T-cell (primary cell): ENCODE measurements around the gene SLC45A3. TPM values are rescaled to one million over a fixed set of nuclear protein-coding genes. Genes with fewer than 3 reads are reported as not detected.

ENCODE experiments used
- ATAC-seq, 4 experiments: fragments of 200-7000 bp in 3 of 4; fragments of 150-1000 bp in 1 of 4; cut with Tn5 transposase; replicated peaks in 1 of 4; 1 replicate in 3 of 4; 2 replicates in 1 of 4; pipeline ENCODE4 v1.10.0; 2021; ENCODE audit warnings: moderate library complexity in 3 of 4, mild to moderate bottlenecking in 2 of 4, moderate number of reproducible peaks in 1 of 4
- CTCF ChIA-PET, 2 donors: fragments of 300-600 bp; sonication (Branson Sonifier 250); formaldehyde crosslinking; loops; one replicate each; lab custom pipeline; 2022; ENCODE audit warnings: antibody characterized with exemption in 2 of 2; lab: Charles Lee
- POLR2A ChIA-PET, 2 donors: fragments of 300-600 bp; sonication (Branson Sonifier 250); formaldehyde crosslinking; loops; one replicate each; lab custom pipeline; 2022; ENCODE audit warnings: antibody characterized with exemption in 2 of 2; lab: Charles Lee
- DNase-seq, 35 experiments: peaks; one replicate each; pipeline versions ENCODE4 v3.0.0 to v3.0.0-alpha.2; 2013 to 2023
- H3K27ac ChIP-seq: one replicate; pipeline ENCODE4 v1.5.1; 2013; ENCODE audit warnings: low read length
- H3K27me3 ChIP-seq, 2 experiments: replicated peaks in 1 of 2; 1 replicate in 1 of 2; 2 replicates in 1 of 2; pipeline versions ENCODE4 v1.6.1 to v1.7.0; 2013; ENCODE audit warnings: low read length in 1 of 2, mixed read lengths in 1 of 2; ENCODE audit not compliant: control insufficient read depth in 2 of 2, insufficient read depth in 2 of 2; ENCODE audit errors: extremely low read depth in 1 of 2
- H3K36me3 ChIP-seq, 2 donors: 1 replicate in 1 of 2; 2 replicates in 1 of 2; pipeline versions ENCODE4 v1.6.1 to v1.7.0; 2013; ENCODE audit warnings: low read length in 1 of 2; ENCODE audit not compliant: control insufficient read depth in 2 of 2, insufficient read depth in 1 of 2; ENCODE audit errors: extremely low read depth in 1 of 2
- H3K4me1 ChIP-seq, 2 experiments: 1 replicate in 1 of 2; 2 replicates in 1 of 2; pipeline versions ENCODE4 v1.6.1 to v1.7.0; 2013; ENCODE audit warnings: low read length in 2 of 2, mixed read lengths in 1 of 2; ENCODE audit not compliant: insufficient read depth in 2 of 2, control insufficient read depth in 1 of 2; ENCODE audit errors: extremely low read depth in 1 of 2
- H3K4me3 ChIP-seq, 2 donors: 1 replicate in 1 of 2; 2 replicates in 1 of 2; pipeline versions ENCODE4 v1.5.1 to v1.7.0; 2013; ENCODE audit warnings: mild to moderate bottlenecking in 2 of 2, low read length in 1 of 2, moderate library complexity in 1 of 2; ENCODE audit not compliant: control insufficient read depth in 1 of 2; ENCODE audit errors: extremely low read depth in 1 of 2
- H3K9me3 ChIP-seq: 2 replicates; pipeline ENCODE4 v1.7.0; 2013
- H3K27ac Mint-ChIP-seq, 2 donors: one replicate each; pipeline ENCODE4 v1.8.0; 2020 to 2021; ENCODE audit warnings: mild to moderate bottlenecking in 2 of 2, mixed read lengths in 2 of 2
- H3K27me3 Mint-ChIP-seq, 2 donors: one replicate each; pipeline ENCODE4 v1.8.0; 2021 to 2022; ENCODE audit warnings: mixed read lengths in 2 of 2
- H3K36me3 Mint-ChIP-seq: one replicate; pipeline ENCODE4 v1.8.0; 2021; ENCODE audit warnings: mixed read lengths
- H3K4me1 Mint-ChIP-seq, 3 donors: one replicate each; pipeline ENCODE4 v1.8.0; 2020 to 2022; ENCODE audit warnings: mixed read lengths in 3 of 3, mild to moderate bottlenecking in 1 of 3
- H3K4me3 Mint-ChIP-seq, 3 donors: one replicate each; pipeline ENCODE4 v1.8.0; 2020 to 2022; ENCODE audit warnings: mild to moderate bottlenecking in 3 of 3, mixed read lengths in 3 of 3, moderate library complexity in 3 of 3
- H3K9me3 Mint-ChIP-seq, 3 donors: one replicate each; pipeline ENCODE4 v1.8.0; 2020 to 2022; ENCODE audit warnings: mixed read lengths in 3 of 3
- WGBS: methylation state at CpG from one replicate; pipeline ENCODE4 v1.1.5; 2013; ENCODE audit warnings: missing lambda C conversion rate; ENCODE audit not compliant: insufficient coverage; 5-methylcytosine and 5-hydroxymethylcytosine counted together
- total RNA-seq, 35 experiments: library from RNA in 6 of 35; stranded (reverse) in 6 of 35; fragments of 120-200 nt in 1 of 35; gene quantifications; one replicate each; pipeline versions ENCODE4 v1.2.1 to v1.2.4 and lab custom pipeline; 2013 to 2026

The SLC45A3 gene
- total RNA-seq, 5 donors from 2014 or later (not counting 1 experiment from before 2014, with no cell fraction given) = 0.35 to 2.1 (median 0.75) TPM

DNA sequence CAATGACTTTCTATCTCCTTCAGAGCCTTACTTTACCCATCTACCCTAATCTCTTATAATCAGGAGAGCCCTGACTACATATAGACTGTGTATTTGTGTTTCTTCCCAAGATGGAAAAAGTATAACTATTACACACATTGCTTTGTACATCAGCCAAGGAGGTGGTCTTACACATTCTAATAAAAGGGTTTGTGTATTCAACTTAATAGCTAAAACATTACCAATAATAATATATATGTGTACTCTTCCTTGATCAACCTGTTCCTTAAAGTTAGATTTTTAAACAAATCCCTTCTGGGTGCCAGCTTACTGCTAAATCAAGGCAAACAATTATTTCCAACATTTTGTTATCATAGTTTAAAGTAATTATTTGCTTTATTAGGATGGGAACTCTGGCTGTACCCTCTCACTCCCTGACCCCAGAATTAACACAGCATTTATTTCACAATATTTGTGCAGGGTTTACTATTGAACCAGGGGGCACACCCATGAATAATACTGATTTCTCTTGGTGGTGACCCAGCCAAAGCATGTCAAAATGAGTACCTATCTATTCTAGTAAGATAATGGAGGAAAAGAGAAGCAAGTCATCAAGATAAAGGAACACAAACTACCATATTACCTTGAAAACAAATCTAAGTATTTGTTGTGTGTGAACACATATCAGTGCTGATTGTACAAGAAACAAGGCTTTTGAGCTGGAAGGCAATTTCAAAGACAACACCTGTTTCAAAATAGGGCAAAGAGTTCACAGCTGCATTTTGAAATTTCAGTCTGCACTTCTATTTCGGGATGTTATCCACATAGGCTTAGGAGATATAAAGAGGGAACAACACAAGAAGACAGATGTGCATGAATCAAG, 30.1 kb upstream of the SLC45A3 start:
- Mint-ChIP-seq H3K36me3 (peaks cover 15% of the 10 kb centered on the region), H3K4me1 (peaks cover 5 to 17% (median 14%) of the 10 kb centered on the region in 3 donors), H3K9me3 (no peaks in the 10 kb centered on the region), H3K4me3 (no peak overlapping the region), H3K27ac (no peak overlapping the region), H3K27me3 (no peaks in the 10 kb centered on the region)
- Histone ChIP-seq H3K27ac (no peak overlapping the region), H3K4me1 (no peaks in the 10 kb centered on the region), H3K4me3 (no peak overlapping the region), H3K27me3 (no peaks in the 10 kb centered on the region), H3K9me3 (no peaks in the 10 kb centered on the region), H3K36me3 (peaks cover 0 to 15% of the 10 kb centered on the region in 2 donors)
- POLR2A ChIA-PET = interaction anchor here in 1 of 2 donors (1.0 to 1.3 kb wide), 2 partner anchors 38 to 39 kb away, joined by 3 read pairs; no protein-coding TSS in a partner anchor
- no peak for DNase-seq
- no CpG with 5 or more reads among the region's 1 CpG for WGBS
- no peak for ATAC-seq
- CTCF ChIA-PET = interaction anchor here (0.6 to 6.5 kb wide), 10 partner anchors 12 to 119 kb away, joined by 3 to 83 read pairs (median 9); no protein-coding TSS in a partner anchor

- DNase-seq (no peak), ATAC-seq (no peak)
- peaks cover 0 to 12% of the 10 kb centered on the region in 2 donors for H3K36me3 ChIP-seq
- H3K4me3 Mint-ChIP-seq = no peak overlapping the region
- no peak overlapping the region for H3K4me3 ChIP-seq
- no peaks in the 10 kb centered on the region for H3K9me3 ChIP-seq
- no peak overlapping the region for H3K27ac ChIP-seq
- CTCF ChIA-PET = interaction anchor here (0.5 to 6.5 kb wide), 9 partner anchors 12 to 119 kb away, joined by 3 to 83 read pairs (median 6); no protein-coding TSS in a partner anchor
- WGBS = no CpG with 5 or more reads among the region's 2 CpGs
- POLR2A ChIA-PET = interaction anchor here in 1 of 2 donors (0.6 kb wide), 1 partner anchor 726 kb away, joined by 3 read pairs; no protein-coding TSS in a partner anchor
- no peaks in the 10 kb centered on the region for H3K4me1 ChIP-seq
- H3K27me3 Mint-ChIP-seq = no peaks in the 10 kb centered on the region
- no peaks in the 10 kb centered on the region for H3K9me3 Mint-ChIP-seq
- peaks cover 10 to 22% (median 15%) of the 10 kb centered on the region in 3 donors for H3K4me1 Mint-ChIP-seq
- no peak overlapping the region for H3K27ac Mint-ChIP-seq
- H3K27me3 ChIP-seq = no peaks in the 10 kb centered on the region
- peaks cover 17% of the 10 kb centered on the region for H3K36me3 Mint-ChIP-seq
Observed at GRCh38 chr1:205709640-205710039, 29.3 kb upstream of the SLC45A3 start.

- POLR2A ChIA-PET = interaction anchor here in 1 of 2 donors (0.6 kb wide), 1 partner anchor 727 kb away, joined by 3 read pairs; no protein-coding TSS in a partner anchor
- Histone ChIP-seq H3K36me3 (peaks cover 0 to 16% of the 10 kb centered on the region in 2 donors), H3K27me3 (no peaks in the 10 kb centered on the region), H3K9me3 (no peaks in the 10 kb centered on the region), H3K4me1 (no peaks in the 10 kb centered on the region), H3K4me3 (no peak overlapping the region), H3K27ac (no peak overlapping the region)
- CTCF ChIA-PET = interaction anchor here (0.6 to 6.5 kb wide), 6 partner anchors 50 to 171 kb away, joined by 3 to 83 read pairs (median 8); no protein-coding TSS in a partner anchor
- no peak for ATAC-seq
- no peak for DNase-seq
- H3K4me3 Mint-ChIP-seq = no peak overlapping the region
- no CpG with 5 or more reads among the region's 4 CpGs for WGBS
- H3K27ac Mint-ChIP-seq = no peak overlapping the region
- H3K27me3 Mint-ChIP-seq = no peaks in the 10 kb centered on the region
- H3K4me1 Mint-ChIP-seq = peaks cover 11 to 23% (median 15%) of the 10 kb centered on the region in 3 donors
- H3K9me3 Mint-ChIP-seq = no peaks in the 10 kb centered on the region
- peaks cover 19% of the 10 kb centered on the region for H3K36me3 Mint-ChIP-seq
Observed at GRCh38 chr1:205709059-205709398, 28.7 kb upstream of the SLC45A3 start.

DNA sequence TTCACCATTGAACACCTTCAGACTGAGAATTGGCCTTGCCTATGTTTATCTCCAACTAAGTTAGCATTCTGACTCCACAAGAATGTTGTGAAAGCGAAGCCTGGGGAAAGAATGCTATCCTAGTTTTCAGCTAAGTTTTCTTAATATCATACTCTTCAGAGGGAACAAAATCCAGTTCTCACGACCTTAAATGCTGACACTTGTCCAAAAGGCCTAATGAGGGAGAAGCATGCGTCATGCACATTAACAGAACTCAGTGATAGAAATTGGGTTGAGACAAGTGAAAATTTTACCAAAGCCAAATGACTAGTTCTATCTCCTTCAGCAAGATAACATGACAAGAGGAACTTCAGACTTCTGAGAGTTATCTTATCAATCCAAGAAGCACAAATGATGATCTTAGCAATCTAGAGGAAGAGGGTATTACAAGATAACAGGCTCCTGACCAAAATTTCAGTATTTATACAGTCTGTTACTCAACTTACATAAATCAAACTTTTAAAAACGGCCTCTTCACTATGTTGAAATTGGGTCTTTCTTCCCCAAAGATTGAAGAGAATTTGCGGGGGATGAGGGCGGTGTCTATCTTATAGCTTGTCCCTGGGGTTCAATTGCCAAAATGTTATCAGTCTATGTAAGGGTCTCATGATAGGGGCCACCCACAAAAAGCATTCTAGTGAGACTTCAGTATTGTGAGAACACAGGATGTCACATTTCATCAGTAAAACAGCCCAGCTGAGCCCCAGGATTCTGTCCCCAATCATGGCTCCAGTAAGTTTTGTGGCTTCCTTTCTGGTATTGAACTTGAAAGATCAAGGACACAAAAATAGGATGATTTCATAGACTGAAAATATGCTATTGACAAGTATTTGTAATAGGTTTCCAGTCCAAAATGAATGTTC, 26.5 kb upstream of the SLC45A3 start:
- Mint-ChIP-seq H3K4me3 (no peak overlapping the region), H3K4me1 (peaks cover 14 to 23% (median 18%) of the 10 kb centered on the region in 3 donors), H3K36me3 (peaks cover 23% of the 10 kb centered on the region), H3K27me3 (no peaks in the 10 kb centered on the region), H3K27ac (no peak overlapping the region), H3K9me3 (no peaks in the 10 kb centered on the region)
- ChIA-PET CTCF (interaction anchor here in 1 of 2 donors (0.5 kb wide), 1 partner anchor 78 kb away, joined by 4 read pairs; no protein-coding TSS in a partner anchor), POLR2A (interaction anchor here in 1 of 2 donors (0.6 kb wide), 1 partner anchor 11 kb away, joined by 4 read pairs; no protein-coding TSS in a partner anchor)
- ATAC-seq (no peak), DNase-seq (no peak)
- H3K4me1 ChIP-seq = no peaks in the 10 kb centered on the region
- H3K36me3 ChIP-seq = peaks cover 0 to 21% of the 10 kb centered on the region in 2 donors
- H3K27me3 ChIP-seq = no peaks in the 10 kb centered on the region
- no peaks in the 10 kb centered on the region for H3K9me3 ChIP-seq
- H3K27ac ChIP-seq = no peak overlapping the region
- no peak overlapping the region for H3K4me3 ChIP-seq
- no CpG with 5 or more reads among the region's 6 CpGs for WGBS

- Mint-ChIP-seq H3K27me3 (no peaks in the 10 kb centered on the region), H3K4me3 (no peak overlapping the region), H3K4me1 (peaks cover 3 to 13% (median 12%) of the 10 kb centered on the region in 3 donors), H3K36me3 (peaks cover 23% of the 10 kb centered on the region), H3K27ac (no peak overlapping the region), H3K9me3 (no peaks in the 10 kb centered on the region)
- Histone ChIP-seq H3K36me3 (peaks cover 0 to 19% of the 10 kb centered on the region in 2 donors), H3K4me3 (no peak overlapping the region), H3K27ac (no peak overlapping the region), H3K9me3 (no peaks in the 10 kb centered on the region), H3K4me1 (no peaks in the 10 kb centered on the region), H3K27me3 (no peaks in the 10 kb centered on the region)
- CTCF ChIA-PET = no interaction called here
- WGBS = 50% methylated on average over 1 of the region's 2 CpGs
- no peak for ATAC-seq
- POLR2A ChIA-PET = no interaction called here
- no peak for DNase-seq
Observed at GRCh38 chr1:205704903-205705302, 24.6 kb upstream of the SLC45A3 start.
